Measurements from ENCODE around the gene SLC32A1.

GRCh38 chr20:38727607-38728190 lies 3.4 kb downstream of the SLC32A1 start:
- TF ChIP-seq CTCF (conservative IDR thresholded peaks at IDR 0.05; ENCODE audit: low read depth, low read length): no peak
- no peak for TF ChIP-seq POLR2A (IDR thresholded peaks at IDR 0.05; ENCODE audit: low read depth, low read length)
- no peak for TF ChIP-seq USF2 (IDR thresholded peaks at IDR 0.05; ENCODE audit: low read depth, low read length)
- no peak for TF ChIP-seq RAD21 (IDR thresholded peaks at IDR 0.05; ENCODE audit: low read length)
- no peak for TF ChIP-seq ELK1 (IDR thresholded peaks at IDR 0.05; ENCODE audit: borderline replicate concordance, low read depth, low read length)
- TF ChIP-seq SMC3 (IDR thresholded peaks at IDR 0.05; ENCODE audit: low read depth, low read length): no peak
- TF ChIP-seq RCOR1 (IDR thresholded peaks at IDR 0.05; ENCODE audit: insufficient replicate concordance, low read length): no peak
- TF ChIP-seq CHD1 (IDR thresholded peaks at IDR 0.05; ENCODE audit: low read depth, low read length): no peak
- no peak for TF ChIP-seq MAZ (IDR thresholded peaks at IDR 0.05; ENCODE audit: borderline replicate concordance, low read depth, low read length)

Measured in IMR-90 (cell line).